Astrocyte of the cerebellum (primary cell): ENCODE data around the gene CACNG4.

Experiments used
- DNase-seq: peaks from one replicate; pipeline ENCODE4 v3.0.0-alpha.2; 2011; ENCODE audit warnings: low read depth
- H3K4me3 ChIP-seq: 2 replicates; pipeline ENCODE4 v1.5.1; 2011; ENCODE audit warnings: mild to moderate bottlenecking, low read depth, low read length, moderate library complexity
- in situ Hi-C: cut with HindIII; loops from 2 replicates; pipeline ENCODE4 v1.10.0; 2017; ENCODE audit warnings: low sequenced_read_pairs
- TF ChIP-seq, protein P1 (sequence below): IDR thresholded peaks from 2 replicates; pipeline ENCODE4 v1.5.1; 2012; ENCODE audit warnings: low read length, low read depth, moderate library complexity, mild to moderate bottlenecking; ENCODE audit errors: missing control alignments

The CACNG4 gene

GRCh38 chr17:67030641-67031040 is 66.1 kb downstream of the CACNG4 start:
- no peak for DNase-seq
- no peak overlapping the region for H3K4me3 ChIP-seq
- in situ Hi-C loops = no loop called here
- TF ChIP-seq, protein P1, sequence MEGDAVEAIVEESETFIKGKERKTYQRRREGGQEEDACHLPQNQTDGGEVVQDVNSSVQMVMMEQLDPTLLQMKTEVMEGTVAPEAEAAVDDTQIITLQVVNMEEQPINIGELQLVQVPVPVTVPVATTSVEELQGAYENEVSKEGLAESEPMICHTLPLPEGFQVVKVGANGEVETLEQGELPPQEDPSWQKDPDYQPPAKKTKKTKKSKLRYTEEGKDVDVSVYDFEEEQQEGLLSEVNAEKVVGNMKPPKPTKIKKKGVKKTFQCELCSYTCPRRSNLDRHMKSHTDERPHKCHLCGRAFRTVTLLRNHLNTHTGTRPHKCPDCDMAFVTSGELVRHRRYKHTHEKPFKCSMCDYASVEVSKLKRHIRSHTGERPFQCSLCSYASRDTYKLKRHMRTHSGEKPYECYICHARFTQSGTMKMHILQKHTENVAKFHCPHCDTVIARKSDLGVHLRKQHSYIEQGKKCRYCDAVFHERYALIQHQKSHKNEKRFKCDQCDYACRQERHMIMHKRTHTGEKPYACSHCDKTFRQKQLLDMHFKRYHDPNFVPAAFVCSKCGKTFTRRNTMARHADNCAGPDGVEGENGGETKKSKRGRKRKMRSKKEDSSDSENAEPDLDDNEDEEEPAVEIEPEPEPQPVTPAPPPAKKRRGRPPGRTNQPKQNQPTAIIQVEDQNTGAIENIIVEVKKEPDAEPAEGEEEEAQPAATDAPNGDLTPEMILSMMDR = no peak

DNA sequence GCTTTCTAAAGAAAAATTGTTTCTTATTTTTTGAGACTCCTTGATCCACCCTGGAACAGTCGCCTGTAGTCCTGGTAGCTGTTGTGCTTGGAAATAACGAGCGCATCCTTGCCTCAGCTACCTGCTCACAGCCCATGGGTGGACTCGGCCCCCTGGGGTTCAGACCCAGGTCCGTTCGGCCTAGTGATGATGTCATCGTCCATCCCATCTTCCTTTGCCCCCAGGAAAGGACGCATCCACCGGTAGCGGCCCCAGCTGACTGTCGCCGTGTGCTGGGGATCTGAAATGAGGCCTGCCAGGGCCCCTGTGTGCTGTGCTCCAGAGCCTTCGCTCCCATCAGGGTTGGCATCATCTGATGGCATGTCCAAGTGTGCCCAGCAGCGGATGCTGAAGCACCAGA is 67.9 kb downstream of the CACNG4 start:
- no peak for DNase-seq
- TF ChIP-seq, protein P1 = no peak
- H3K4me3 ChIP-seq = no peak overlapping the region
- in situ Hi-C loops = no loop called here

GRCh38 chr17:67032985-67033384 is 68.5 kb downstream of the CACNG4 start:
- no peak for DNase-seq
- in situ Hi-C loops = no loop called here
- TF ChIP-seq, protein P1 = no peak
- no peak overlapping the region for H3K4me3 ChIP-seq

DNA sequence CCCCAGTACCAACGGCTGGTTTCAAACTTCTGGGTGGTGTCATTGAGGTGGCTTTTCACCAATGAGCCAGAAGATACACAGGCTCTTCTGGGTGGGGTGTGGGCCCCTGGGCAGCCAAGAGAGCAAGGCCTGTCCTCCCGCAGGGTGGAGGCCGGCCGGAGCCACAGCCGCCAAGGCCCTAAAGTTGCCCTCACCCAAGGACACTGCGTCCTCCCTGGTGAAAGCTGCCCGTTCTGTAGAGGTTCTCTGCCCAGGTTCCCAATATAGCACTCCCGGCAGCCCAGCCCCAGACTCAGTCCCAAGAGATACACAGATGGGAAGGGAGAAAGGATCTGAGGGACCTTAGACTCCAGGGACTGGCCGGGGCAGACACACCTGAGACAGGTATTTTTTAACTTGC is 69.1 kb downstream of the CACNG4 start:
- TF ChIP-seq, protein P1 = no peak
- in situ Hi-C loops = no loop called here
- H3K4me3 ChIP-seq = no peak overlapping the region
- DNase-seq = no peak

- TF ChIP-seq, protein P1 = no peak
- in situ Hi-C loops = no loop called here
Measured at GRCh38 chr17:67035131-67036083, 70.9 kb downstream of the CACNG4 start.

GRCh38 chr17:67038861-67039365 is 74.4 kb downstream of the CACNG4 start:
- in situ Hi-C loops = no loop called here

More at GRCh38 chr17:67035131-67036083, 70.9 kb downstream of the CACNG4 start:
- H3K4me3 ChIP-seq = no peak overlapping the region
- DNase-seq = no peak

More at GRCh38 chr17:67038861-67039365, 74.4 kb downstream of the CACNG4 start:
- no peak overlapping the region for H3K4me3 ChIP-seq
- TF ChIP-seq, protein P1 = no peak
- no peak for DNase-seq
